Thyroid gland (tissue), 4 donors: ENCODE measurements around the gene B3GALT4. TPM values are rescaled to one million over a fixed set of nuclear protein-coding genes. Genes with fewer than 3 reads are reported as not detected.
A peak's percentile ranks its signal among the peaks of the same experiment; 100 is the strongest.
"Not testable (repeated sequence)": the region's sequence is repeated elsewhere in the genome, so short reads cannot be mapped to it uniquely, and the experiment has no call there.

ENCODE experiments used
- DNase-seq, 2 donors: peaks; one replicate each; pipeline ENCODE4 v3.0.0-alpha.2; 2019
- H3K27ac ChIP-seq, 3 donors: fragments of 200-600 bp; sonication (generic); 1 replicate in 2 of 3; 2 replicates in 1 of 3; pipeline ENCODE4 v1.5.1; 2016 to 2019; ENCODE audit warnings: mild to moderate bottlenecking in 1 of 3, moderate library complexity in 1 of 3
- H3K27me3 ChIP-seq: fragments of 200-600 bp; sonication (generic); one replicate; pipeline ENCODE4 v1.5.1; 2019
- H3K36me3 ChIP-seq, 2 donors: fragments of 200-600 bp; sonication (generic); one replicate each; pipeline ENCODE4 v1.5.1; 2016 to 2019
- H3K4me1 ChIP-seq, 2 donors: fragments of 200-600 bp; sonication (generic); one replicate each; pipeline ENCODE4 v1.5.1; 2017 to 2019
- H3K4me3 ChIP-seq, 3 donors: fragments of 200-600 bp; sonication (generic); replicated peaks in 1 of 3; 1 replicate in 2 of 3; 2 replicates in 1 of 3; pipeline ENCODE4 v1.5.1; 2016; ENCODE audit warnings: mild to moderate bottlenecking in 1 of 3
- H3K9me3 ChIP-seq: fragments of 200-600 bp; sonication (generic); one replicate; pipeline ENCODE4 v1.5.1; 2017
- POLR2A ChIP-seq, 2 donors: fragments of 450-650 bp; IDR thresholded peaks; one replicate each; pipeline ENCODE4 v1.6.1; 2017; ENCODE audit warnings: antibody characterized with exemption in 2 of 2, mild to moderate bottlenecking in 2 of 2, moderate library complexity in 1 of 2
- WGBS, 2 donors: methylation state at CpG; one replicate each; pipeline ENCODE4 v1.1.5; 2017; 5-methylcytosine and 5-hydroxymethylcytosine counted together
- intact Hi-C: fragments of 100-400 bp; cut with DNase I; formaldehyde crosslinking; loops from one replicate; pipeline ENCODE4 v1.15.1; 2023
- total RNA-seq, 4 donors: library from RNA; depleted of rRNA; stranded (reverse); fragments of >200 nt; gene quantifications; one replicate each; pipeline ENCODE4 v1.2.3, GENCODE V29; 2016
- TF ChIP-seq, protein P1 (sequence below), 6 experiments: fragments of 200-600 bp in 3 of 6; fragments of 450-650 bp in 3 of 6; sonication (generic) in 3 of 6; IDR thresholded peaks; one replicate each; pipeline ENCODE4 v1.5.1; 2016 to 2019; ENCODE audit warnings: antibody characterized with exemption in 6 of 6, mild to moderate bottlenecking in 2 of 6, inconsistent platforms in 1 of 6, moderate library complexity in 1 of 6

The B3GALT4 gene
- total RNA-seq, 4 donors from 2014 or later: 10.5 to 19.8 (median 16.4) TPM

DNA sequence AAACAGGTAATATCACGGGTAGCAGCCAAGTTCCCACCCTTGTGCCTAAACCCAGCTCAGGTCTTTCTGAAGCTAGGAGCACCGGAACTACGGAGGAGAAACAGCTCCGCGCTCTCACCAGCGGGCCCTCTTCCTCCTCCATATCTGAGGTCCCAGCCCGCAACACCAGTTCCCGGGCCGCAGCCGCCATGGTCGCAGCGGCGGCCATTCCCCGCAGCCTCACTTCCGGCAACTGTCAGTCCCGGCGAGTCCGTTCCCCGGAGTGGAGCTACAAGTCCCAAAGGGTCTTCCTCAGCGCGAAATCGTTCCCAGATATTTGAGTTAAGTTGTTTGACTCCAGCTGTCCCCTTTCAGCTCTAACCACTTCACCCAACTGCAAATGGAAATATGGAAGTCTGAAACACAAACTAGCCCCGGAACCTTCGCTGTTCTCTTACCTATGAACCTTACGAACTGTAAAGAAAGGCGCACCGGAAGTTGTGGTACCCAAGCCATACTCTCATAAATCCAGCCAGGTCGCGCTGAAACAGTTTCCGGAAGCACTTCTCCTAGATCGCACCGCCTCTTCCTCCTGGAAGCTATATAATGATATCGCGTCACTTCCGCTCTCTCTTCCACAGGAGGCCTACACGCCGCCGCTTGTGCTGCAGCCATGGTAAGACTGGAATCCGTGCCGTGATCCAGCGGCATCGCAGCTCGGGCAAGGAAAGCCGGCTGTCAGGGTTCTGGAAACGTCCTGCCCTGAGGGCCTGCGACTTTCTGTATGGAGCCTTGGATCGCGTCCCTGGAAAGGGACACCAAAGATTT, 5.3 kb upstream of the B3GALT4 start, which contains the start of the genes RPS18 and VPS52:
TSS of gene RPS18 (plus strand) at position 608 of the 807 bp plus-strand sequence. CDS start at position 653, 45 bp downstream.
TSS of gene VPS52 (minus strand) at position 409 of the 807 bp plus-strand sequence. CDS start at position 208, 201 bp downstream.
- peaks cover 20 to 45% of the 10 kb centered on the region in 2 donors for H3K4me1 ChIP-seq
- no peaks in the 10 kb centered on the region for H3K9me3 ChIP-seq
- DNase-seq: peak; percentile 92 to 94
- TF ChIP-seq, protein P1, sequence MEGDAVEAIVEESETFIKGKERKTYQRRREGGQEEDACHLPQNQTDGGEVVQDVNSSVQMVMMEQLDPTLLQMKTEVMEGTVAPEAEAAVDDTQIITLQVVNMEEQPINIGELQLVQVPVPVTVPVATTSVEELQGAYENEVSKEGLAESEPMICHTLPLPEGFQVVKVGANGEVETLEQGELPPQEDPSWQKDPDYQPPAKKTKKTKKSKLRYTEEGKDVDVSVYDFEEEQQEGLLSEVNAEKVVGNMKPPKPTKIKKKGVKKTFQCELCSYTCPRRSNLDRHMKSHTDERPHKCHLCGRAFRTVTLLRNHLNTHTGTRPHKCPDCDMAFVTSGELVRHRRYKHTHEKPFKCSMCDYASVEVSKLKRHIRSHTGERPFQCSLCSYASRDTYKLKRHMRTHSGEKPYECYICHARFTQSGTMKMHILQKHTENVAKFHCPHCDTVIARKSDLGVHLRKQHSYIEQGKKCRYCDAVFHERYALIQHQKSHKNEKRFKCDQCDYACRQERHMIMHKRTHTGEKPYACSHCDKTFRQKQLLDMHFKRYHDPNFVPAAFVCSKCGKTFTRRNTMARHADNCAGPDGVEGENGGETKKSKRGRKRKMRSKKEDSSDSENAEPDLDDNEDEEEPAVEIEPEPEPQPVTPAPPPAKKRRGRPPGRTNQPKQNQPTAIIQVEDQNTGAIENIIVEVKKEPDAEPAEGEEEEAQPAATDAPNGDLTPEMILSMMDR (IDR thresholded peaks at IDR 0.05): peak in 1 of 6 experiments; percentile 2
- TF ChIP-seq POLR2A (IDR thresholded peaks at IDR 0.05): peak; percentile 89 to 97
- H3K4me3 ChIP-seq: peak within 1 kb of the TSS; percentile 79 to 95 (median 84)
- no peaks in the 10 kb centered on the region for H3K27me3 ChIP-seq
- intact Hi-C loops: no loop called here
- H3K27ac ChIP-seq: peak within 1 kb of the TSS; percentile 86 to 92 (median 90)
- peaks cover 41 to 45% of the 10 kb centered on the region in 2 donors for H3K36me3 ChIP-seq
- WGBS, 2 donors: 0% methylated on average over 12 to 32 of the region's 48 CpGs

DNA sequence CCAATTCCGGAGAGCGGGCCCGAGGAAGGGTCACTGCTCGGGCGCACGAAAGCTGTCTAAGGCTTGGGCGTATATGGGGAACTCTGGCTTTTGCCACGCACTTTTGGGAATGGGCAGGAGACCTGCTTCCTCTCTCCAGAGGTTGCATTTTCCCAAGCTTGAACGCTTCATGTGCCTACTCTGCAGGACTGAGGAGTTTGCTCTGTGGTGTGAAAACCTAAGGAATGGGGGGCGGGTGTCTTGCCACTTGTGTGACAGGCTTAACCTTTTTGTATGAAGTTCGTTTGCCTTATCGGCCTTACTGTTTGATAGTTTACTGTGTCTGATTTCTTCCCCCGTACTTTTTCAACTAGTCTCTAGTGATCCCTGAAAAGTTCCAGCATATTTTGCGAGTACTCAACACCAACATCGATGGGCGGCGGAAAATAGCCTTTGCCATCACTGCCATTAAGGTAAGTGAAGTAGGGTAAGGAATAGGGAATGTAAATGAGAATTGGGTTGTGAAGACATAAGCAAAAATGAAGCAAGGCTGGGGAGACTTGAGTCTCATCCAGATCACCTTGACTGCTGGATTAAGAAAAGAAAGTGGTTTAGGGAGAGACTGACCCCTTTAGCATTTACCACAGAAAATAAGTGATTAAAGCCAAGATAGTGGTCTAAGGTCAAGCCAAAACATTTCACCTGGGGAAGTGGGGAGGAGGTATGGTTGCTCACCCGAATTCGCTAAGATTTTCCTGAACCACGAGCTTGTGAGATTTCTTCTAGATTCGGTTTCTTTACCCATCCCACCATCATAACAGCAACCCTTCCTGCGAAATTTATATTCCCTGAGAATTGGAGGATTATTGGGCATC, 4.4 kb upstream of the B3GALT4 start:
- intact Hi-C loops: no loop called here
- Histone ChIP-seq H3K4me1 (peaks cover 25 to 48% of the 10 kb centered on the region in 2 donors), H3K36me3 (peaks cover 33 to 37% of the 10 kb centered on the region in 2 donors), H3K27me3 (no peaks in the 10 kb centered on the region), H3K9me3 (no peaks in the 10 kb centered on the region), H3K27ac (peak overlapping the region; percentile 69 to 92 (median 86)), H3K4me3 (peak overlapping the region; percentile 28 to 84 (median 63))
- WGBS, 2 donors: 11 to 17% methylated on average over 18 to 22 of the region's 22 CpGs
- DNase-seq: no peak
- TF ChIP-seq, protein P1 (IDR thresholded peaks at IDR 0.05): no peak
- no peak for TF ChIP-seq POLR2A (IDR thresholded peaks at IDR 0.05)

DNA sequence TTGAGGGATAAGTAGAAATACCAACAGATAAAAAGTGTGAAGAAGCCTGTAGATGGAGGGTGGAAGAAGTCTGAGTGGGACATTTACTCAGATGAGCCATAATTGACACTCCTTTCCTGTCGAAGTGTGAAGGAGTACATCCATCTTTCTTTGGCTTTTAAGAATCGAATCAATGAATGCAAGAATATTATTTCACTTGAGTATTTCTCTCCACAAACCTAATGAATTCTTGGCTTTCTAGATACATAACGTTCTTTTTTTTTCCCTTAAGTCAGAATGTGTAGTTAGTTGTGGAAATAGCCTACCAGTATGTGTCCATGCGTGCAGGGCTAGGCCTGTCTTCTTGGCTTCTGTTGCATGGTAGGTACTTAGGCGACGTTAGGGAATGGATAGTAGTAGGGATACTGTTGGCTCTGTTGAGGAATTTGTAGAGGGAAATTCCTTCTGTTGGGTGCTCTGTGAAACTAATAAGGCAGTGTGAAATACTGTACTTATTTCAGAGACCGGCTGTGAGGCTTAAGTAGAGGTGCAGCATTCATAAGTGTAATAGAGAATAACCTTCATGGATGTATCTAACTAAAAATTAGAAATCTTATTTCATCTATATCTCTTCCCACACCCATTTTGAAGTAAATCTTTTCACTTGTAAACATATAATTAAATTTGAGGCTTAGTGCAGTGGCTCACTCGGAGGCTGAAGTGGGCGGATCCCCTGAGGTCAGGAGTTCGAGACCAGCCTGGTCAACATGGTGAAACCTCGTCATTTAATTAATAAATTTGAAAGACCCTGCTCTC, 3.6 kb upstream of the B3GALT4 start:
- Histone ChIP-seq H3K27me3 (no peaks in the 10 kb centered on the region), H3K4me1 (peaks cover 28 to 56% of the 10 kb centered on the region in 2 donors), H3K4me3 (no peak overlapping the region), H3K9me3 (no peaks in the 10 kb centered on the region), H3K27ac (no peak overlapping the region), H3K36me3 (peaks cover 24 to 32% of the 10 kb centered on the region in 2 donors)
- no peak for DNase-seq
- TF ChIP-seq POLR2A (IDR thresholded peaks at IDR 0.05): no peak
- TF ChIP-seq, protein P1 (IDR thresholded peaks at IDR 0.05): no peak
- WGBS, 2 donors: 72 to 76% methylated on average over 11 of the region's 11 CpGs
- intact Hi-C loops: no loop called here

DNA sequence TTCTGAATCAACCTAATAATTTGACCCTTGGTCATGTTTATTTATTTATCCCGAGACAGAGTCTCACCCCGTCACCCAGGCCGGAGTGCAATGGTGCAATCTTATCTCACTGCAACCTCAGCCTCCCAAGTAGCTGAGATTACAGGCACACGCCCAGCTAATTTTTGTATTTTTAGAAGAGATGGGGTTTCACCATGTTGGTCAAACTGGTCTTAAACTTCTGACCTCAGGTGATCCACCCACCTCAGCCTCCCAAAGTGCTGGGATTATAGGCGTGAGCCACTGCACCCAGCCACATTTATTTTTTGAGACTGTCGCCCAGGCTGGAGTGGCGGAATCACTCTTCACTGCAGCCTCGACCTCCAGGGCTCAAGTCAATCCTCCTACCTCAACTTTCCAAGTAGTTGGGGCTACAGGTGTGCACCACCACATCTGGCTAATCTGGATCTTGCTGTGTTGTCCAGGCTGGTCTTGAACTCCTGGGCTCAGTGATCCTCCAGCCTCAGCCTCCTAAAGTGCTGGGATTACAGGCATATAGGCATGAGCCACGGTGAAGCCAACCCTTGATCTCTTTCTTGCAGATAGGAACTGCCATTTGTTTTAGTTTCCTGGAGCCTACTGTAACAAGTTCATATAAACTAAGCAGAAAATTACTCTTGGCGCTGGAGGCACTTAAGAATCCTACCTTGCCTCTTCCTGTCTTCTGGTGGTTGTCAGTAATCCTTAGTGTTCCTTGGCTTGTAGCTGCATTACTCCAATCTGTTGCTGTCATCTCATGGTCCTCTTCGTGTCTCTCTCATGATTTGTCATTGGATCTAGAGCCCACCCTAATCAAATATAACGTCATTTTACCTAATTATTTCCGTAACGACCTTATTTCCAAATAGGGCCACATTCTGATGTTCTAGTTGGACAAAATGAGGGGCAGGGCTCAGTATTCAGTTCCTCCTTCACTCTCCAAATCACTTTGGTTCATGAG, 2.7 kb upstream of the B3GALT4 start:
- H3K27ac ChIP-seq: no peak overlapping the region
- no peaks in the 10 kb centered on the region for H3K9me3 ChIP-seq
- no peak for TF ChIP-seq POLR2A (IDR thresholded peaks at IDR 0.05)
- TF ChIP-seq, protein P1 (IDR thresholded peaks at IDR 0.05): no peak
- intact Hi-C loops: no loop called here
- H3K27me3 ChIP-seq: no peaks in the 10 kb centered on the region
- peaks cover 28 to 56% of the 10 kb centered on the region in 2 donors for H3K4me1 ChIP-seq
- H3K4me3 ChIP-seq: no peak overlapping the region
- peaks cover 21 to 27% of the 10 kb centered on the region in 2 donors for H3K36me3 ChIP-seq
- 77 to 85% methylated on average over 14 of the region's 14 CpGs for WGBS, 2 donors
- DNase-seq: no peak

DNA sequence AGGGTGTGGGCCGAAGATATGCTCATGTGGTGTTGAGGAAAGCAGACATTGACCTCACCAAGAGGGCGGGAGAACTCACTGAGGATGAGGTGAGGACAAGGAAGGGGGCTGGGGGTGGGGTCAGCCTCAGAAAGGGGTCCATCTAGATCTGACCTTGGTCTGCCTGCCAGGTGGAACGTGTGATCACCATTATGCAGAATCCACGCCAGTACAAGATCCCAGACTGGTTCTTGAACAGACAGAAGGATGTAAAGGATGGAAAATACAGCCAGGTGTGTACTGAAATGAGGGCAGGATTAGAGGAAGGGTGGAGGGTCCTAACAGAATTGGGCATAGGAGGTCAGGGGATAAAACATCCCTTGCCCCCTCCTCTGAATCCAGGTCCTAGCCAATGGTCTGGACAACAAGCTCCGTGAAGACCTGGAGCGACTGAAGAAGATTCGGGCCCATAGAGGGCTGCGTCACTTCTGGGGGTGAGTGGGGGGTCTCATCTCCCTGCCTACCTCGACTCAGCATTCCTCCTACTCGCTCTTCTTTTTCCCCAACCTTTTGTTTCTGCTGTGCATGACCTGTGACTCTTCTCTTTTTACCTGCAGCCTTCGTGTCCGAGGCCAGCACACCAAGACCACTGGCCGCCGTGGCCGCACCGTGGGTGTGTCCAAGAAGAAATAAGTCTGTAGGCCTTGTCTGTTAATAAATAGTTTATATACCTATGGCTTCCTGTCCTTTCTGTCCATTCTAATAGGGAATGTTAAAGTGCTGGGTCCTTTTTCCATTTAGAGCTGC, 935 bp upstream of the B3GALT4 start:
- 81 to 86% methylated on average over 16 of the region's 16 CpGs for WGBS, 2 donors
- H3K9me3 ChIP-seq, H3K4me3 ChIP-seq, intact Hi-C loops, DNase-seq, H3K27me3 ChIP-seq: not testable (repeated sequence)
- Histone ChIP-seq H3K36me3 (peaks cover 21 to 29% of the 10 kb centered on the region in 2 donors), H3K27ac (peak overlapping the region in 2 of 3 donors; percentile 75 to 90), H3K4me1 (peaks cover 28 to 47% of the 10 kb centered on the region in 2 donors)
